ENCODE measurements around the gene OPCML.

OPCML gene

GRCh38 chr11:133443206-133443747, 89.0 kb downstream of the OPCML start:
- TF ChIP-seq CTCF (IDR thresholded peaks at IDR 0.05): no peak

DNA sequence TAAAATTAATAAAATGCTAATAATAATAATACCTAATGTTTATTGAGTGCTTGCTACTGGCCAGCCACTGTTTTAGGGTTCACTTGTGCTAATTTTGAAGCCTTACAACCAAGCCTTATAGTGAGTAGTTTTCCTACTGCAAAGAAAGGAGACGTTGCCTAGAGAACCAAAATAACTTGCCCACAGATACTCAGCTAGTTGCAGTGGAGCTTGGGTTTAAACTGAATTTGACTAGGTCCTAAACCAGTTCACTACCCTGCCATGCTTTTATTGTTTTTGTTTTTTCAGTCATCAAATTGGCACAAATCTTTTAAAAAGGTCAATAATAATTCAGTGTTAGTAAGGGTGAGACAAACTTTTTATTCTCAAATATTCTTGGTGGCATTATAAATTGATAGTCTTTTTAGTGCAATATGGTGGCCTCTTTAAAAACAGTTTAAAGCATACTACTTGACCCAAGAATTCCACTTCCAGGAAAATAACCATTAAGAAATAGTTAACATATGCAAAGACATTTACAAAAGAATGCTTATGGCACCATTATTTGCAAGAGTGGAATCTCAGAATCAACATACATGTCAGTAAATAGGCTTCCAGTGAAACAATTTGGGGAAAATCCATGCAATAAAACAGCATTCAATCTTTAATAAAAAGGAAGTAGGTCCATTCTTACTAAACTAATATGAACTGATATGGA, 90.2 kb downstream of the OPCML start:
- no peak for TF ChIP-seq CTCF (IDR thresholded peaks at IDR 0.05)

DNA sequence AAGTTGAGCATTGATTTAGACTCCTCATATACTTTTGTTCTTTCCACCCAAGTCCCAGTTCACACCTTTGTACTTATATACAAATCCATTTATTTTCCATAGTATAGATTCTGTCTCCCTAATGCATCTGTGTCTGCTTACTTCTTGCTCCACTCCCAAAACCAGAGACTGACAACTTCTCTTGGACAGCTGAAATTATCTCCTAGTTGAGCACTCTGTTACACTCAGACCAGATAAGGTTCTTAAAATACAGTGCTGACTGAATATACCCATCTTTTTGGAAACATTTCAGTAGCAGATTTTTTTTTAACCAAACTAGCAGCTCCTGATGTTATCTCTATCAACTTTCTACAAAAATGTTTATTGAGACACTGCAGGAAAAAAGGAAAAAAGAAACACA, 106.3 kb downstream of the OPCML start:
- no peak for TF ChIP-seq CTCF (IDR thresholded peaks at IDR 0.05)

GRCh38 chr11:133425245-133425644, 107.1 kb downstream of the OPCML start:
- no peak for TF ChIP-seq CTCF (IDR thresholded peaks at IDR 0.05)

GRCh38 chr11:133418218-133418617, 114.1 kb downstream of the OPCML start:
- TF ChIP-seq CTCF (IDR thresholded peaks at IDR 0.05): no peak

DNA sequence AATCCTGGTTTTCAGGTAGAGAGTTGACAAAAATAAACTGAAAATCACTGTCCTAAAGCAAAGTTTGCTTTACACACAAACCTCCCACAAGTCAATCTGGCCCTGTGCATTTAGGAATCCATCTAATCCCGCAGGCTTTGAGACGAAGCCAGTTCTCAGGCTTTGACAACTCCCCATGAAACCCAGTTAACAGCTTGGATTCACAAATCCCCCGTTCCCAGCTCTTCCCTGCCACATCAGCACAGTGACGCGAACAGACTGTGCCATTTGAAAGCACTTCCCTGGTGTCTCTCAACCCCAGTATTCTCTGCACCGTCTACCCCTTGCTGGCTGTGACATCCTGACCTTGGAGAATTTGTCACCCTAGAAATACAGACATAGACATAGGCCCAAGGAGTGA, 117.8 kb downstream of the OPCML start:
- no peak for TF ChIP-seq CTCF (IDR thresholded peaks at IDR 0.05)

- no peak for TF ChIP-seq CTCF (IDR thresholded peaks at IDR 0.05)
Observed at GRCh38 chr11:133413703-133414102, 118.6 kb downstream of the OPCML start.

- TF ChIP-seq CTCF (IDR thresholded peaks at IDR 0.05): no peak
Observed at GRCh38 chr11:133409799-133410198, 122.5 kb downstream of the OPCML start.
